ENCODE measurements around the gene UBE4B. TPM values are rescaled to one million over a fixed set of nuclear protein-coding genes. Genes with fewer than 3 reads are reported as not detected.

Gene UBE4B
- total and polyA plus RNA-seq, 2 of the 4 experiments (the other 2 are of a cell fraction), result 26.5 to 39.3 TPM

DNA sequence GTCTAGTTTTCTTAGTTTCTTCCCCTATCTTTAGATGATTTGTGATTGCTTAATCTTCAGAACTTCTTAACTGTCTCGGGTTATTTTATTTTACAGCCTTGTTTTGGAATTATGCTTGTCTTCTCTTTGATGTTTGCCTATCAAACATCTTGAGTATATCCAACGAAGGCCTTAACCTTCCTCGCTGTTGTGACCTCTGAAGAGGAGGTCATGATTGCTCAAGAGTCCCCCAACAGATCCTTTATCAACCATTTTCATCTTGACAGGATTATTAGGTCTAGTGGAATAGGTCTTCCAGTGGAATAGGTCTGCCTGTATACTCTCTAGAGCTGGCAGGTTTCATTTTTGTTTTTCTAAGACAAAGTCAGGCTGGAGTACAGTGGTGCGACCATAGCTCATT lies 45.7 kb downstream of the UBE4B start:
- Histone ChIP-seq H3K9me1 (ENCODE audit: insufficient read depth, low read length) (peaks cover 24% of the 10 kb centered on the region), H3K79me1 (ENCODE audit: low read depth in 1 of 2, low read length in 2 of 2) (peaks cover 30 to 74% of the 10 kb centered on the region in 2 experiments), H3K23ac (ENCODE audit: low read depth, low read length) (no peak overlapping the region), H3K4me3 (ENCODE audit: insufficient read depth, low read depth, low read length) (no peak overlapping the region), H2BK120ac (ENCODE audit: low read depth, low read length) (no peak overlapping the region), H2BK20ac (ENCODE audit: low read depth, low read length) (no peak overlapping the region), H4K8ac (ENCODE audit: low read depth in 2 of 2, low read length in 2 of 2) (no peak overlapping the region), H3K14ac (replicated peaks; ENCODE audit: low read depth, low read length) (no peak overlapping the region), H4K5ac (ENCODE audit: low read depth, low read length) (no peak overlapping the region), H3K4me2 (ENCODE audit: low read depth, low read length) (no peak overlapping the region), H3K18ac (ENCODE audit: low read depth, low read length) (no peak overlapping the region), H3K4ac (ENCODE audit: low read depth, low read length) (no peak overlapping the region), H2AK9ac (replicated peaks; ENCODE audit: low read depth, low read length, poor library complexity) (no peak overlapping the region), H3K9ac (ENCODE audit: low read depth, low read length) (no peak overlapping the region), H3K27ac (ENCODE audit: insufficient read depth, low read length) (no peak overlapping the region), H4K20me1 (ENCODE audit: insufficient read depth, low read length) (peaks cover 34% of the 10 kb centered on the region), H2BK5ac (ENCODE audit: low read depth, low read length, poor library complexity, severe bottlenecking) (no peak overlapping the region), H3K56ac (ENCODE audit: extremely low read depth, insufficient read depth, low read length) (no peak overlapping the region), H4K91ac (ENCODE audit: insufficient read depth, low read depth, low read length) (no peak overlapping the region), H3K4me1 (ENCODE audit: control insufficient read depth, insufficient read depth, low read length) (peaks cover 8% of the 10 kb centered on the region), H2AFZ (replicated peaks; ENCODE audit: low read length, poor library complexity) (no peak overlapping the region), H3K27me3 (ENCODE audit: control insufficient read depth, insufficient read depth, low read length) (no peaks in the 10 kb centered on the region), H3K9me3 (ENCODE audit: control insufficient read depth, insufficient read depth, low read length) (no peaks in the 10 kb centered on the region), H2AK5ac (ENCODE audit: low read depth, low read length) (no peak overlapping the region), H2BK15ac (ENCODE audit: low read depth, low read length) (no peak overlapping the region), H3K36me3 (ENCODE audit: control insufficient read depth, insufficient read depth, low read length) (peaks cover 8% of the 10 kb centered on the region)
- dilution Hi-C loops (cut with HindIII; ENCODE audit: low sequenced_read_pairs, unreplicated experiment) (no loop called here), in situ Hi-C loops (cut with MboI; ENCODE audit: low sequenced_read_pairs) (no loop called here), intact Hi-C loops (cut with micrococcal nuclease) (no loop called here)
- DNase-seq (no peak), ATAC-seq (ENCODE audit: low read depth) (no peak)
- no peak for TF ChIP-seq CHD1 (IDR thresholded peaks at IDR 0.05; ENCODE audit: low read depth, low read length)
- TF ChIP-seq RAD21 (IDR thresholded peaks at IDR 0.05; ENCODE audit: low read length), result no peak
- TF ChIP-seq USF2 (IDR thresholded peaks at IDR 0.05; ENCODE audit: low read depth, low read length), result no peak
- TF ChIP-seq RCOR1 (IDR thresholded peaks at IDR 0.05; ENCODE audit: insufficient replicate concordance, low read length), result no peak
- no peak for TF ChIP-seq RFX5 (IDR thresholded peaks at IDR 0.05; ENCODE audit: low read depth, low read length)
- no peak for TF ChIP-seq MAFK (IDR thresholded peaks at IDR 0.05; ENCODE audit: low read depth, low read length)
- no peak for TF ChIP-seq CEBPB (IDR thresholded peaks at IDR 0.05; ENCODE audit: low read depth, low read length)
- no peak for TF ChIP-seq BHLHE40 (IDR thresholded peaks at IDR 0.05; ENCODE audit: low read depth, low read length)
- TF ChIP-seq, protein P1, sequence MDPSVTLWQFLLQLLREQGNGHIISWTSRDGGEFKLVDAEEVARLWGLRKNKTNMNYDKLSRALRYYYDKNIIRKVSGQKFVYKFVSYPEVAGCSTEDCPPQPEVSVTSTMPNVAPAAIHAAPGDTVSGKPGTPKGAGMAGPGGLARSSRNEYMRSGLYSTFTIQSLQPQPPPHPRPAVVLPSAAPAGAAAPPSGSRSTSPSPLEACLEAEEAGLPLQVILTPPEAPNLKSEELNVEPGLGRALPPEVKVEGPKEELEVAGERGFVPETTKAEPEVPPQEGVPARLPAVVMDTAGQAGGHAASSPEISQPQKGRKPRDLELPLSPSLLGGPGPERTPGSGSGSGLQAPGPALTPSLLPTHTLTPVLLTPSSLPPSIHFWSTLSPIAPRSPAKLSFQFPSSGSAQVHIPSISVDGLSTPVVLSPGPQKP (IDR thresholded peaks at IDR 0.05; ENCODE audit: borderline replicate concordance, low read depth, low read length), result no peak
- no peak for TF ChIP-seq MAZ (IDR thresholded peaks at IDR 0.05; ENCODE audit: borderline replicate concordance, low read depth, low read length)
- TF ChIP-seq SMC3 (IDR thresholded peaks at IDR 0.05; ENCODE audit: low read depth, low read length), result no peak
- no peak for TF ChIP-seq POLR2A (IDR thresholded peaks at IDR 0.05; ENCODE audit: low read depth, low read length)
- TF ChIP-seq MXI1 (IDR thresholded peaks at IDR 0.05; ENCODE audit: borderline replicate concordance, low read depth, low read length), result no peak
- no peak for TF ChIP-seq FOS (IDR thresholded peaks at IDR 0.05; ENCODE audit: low read depth, low read length)
- TF ChIP-seq NFE2L2 (IDR thresholded peaks at IDR 0.05; ENCODE audit: low read depth, low read length), result no peak
- TF ChIP-seq CTCF (conservative IDR thresholded peaks at IDR 0.05; ENCODE audit: low read depth, low read length), result no peak
- BruUV-seq (replicated peaks), result no TSS peak
- ChIA-PET CTCF (interaction anchor here (0.6 kb wide), 1 partner anchor 119 kb away, joined by 3 read pairs; no protein-coding TSS in a partner anchor), POLR2A (ENCODE audit: unreplicated experiment) (no interaction called here)
- WGBS, 2 experiments (ENCODE audit: extremely low coverage in 2 of 2, insufficient read length in 1 of 2), result 83% methylated on average over 1 of the region's 4 CpGs; no CpG with 5 or more reads in 1 of the 2 experiments
